Heart right ventricle (tissue), 16 donors: ENCODE results near the gene CCS. TPM values are rescaled to one million over a fixed set of nuclear protein-coding genes. Genes with fewer than 3 reads are reported as not detected.

Source experiments
- ATAC-seq, 8 donors: fragments of 200-7000 bp; cut with Tn5 transposase; one replicate each; pipeline ENCODE4 v1.9.1; 2020; ENCODE audit warnings: mild to moderate bottlenecking in 8 of 8, moderate library complexity in 8 of 8, moderate number of reproducible peaks in 1 of 8
- DNase-seq, 2 donors: peaks; one replicate each; pipeline ENCODE4 v3.0.0-alpha.2; 2020
- H3K27ac ChIP-seq, 10 donors: fragments of 200-600 bp; sonication (generic) in 2 of 10; one replicate each; pipeline versions ENCODE4 v1.5.0 to v1.8.0; 2020 to 2022; ENCODE audit warnings: mild to moderate bottlenecking in 3 of 10
- H3K27me3 ChIP-seq, 7 donors: fragments of 200-600 bp; one replicate each; pipeline ENCODE4 v1.8.0; 2021 to 2022; ENCODE audit warnings: mild to moderate bottlenecking in 2 of 7
- H3K36me3 ChIP-seq, 9 donors: fragments of 200-600 bp; sonication (generic) in 1 of 9; one replicate each; pipeline versions ENCODE4 v1.5.0 to v1.8.0; 2020 to 2022; ENCODE audit warnings: mild to moderate bottlenecking in 2 of 9
- H3K4me1 ChIP-seq, 9 donors: fragments of 200-600 bp; sonication (generic) in 1 of 9; one replicate each; pipeline versions ENCODE4 v1.5.0 to v1.8.0; 2020 to 2022; ENCODE audit warnings: mild to moderate bottlenecking in 4 of 9
- H3K4me3 ChIP-seq, 10 donors: fragments of 200-600 bp; sonication (generic) in 2 of 10; one replicate each; pipeline versions ENCODE4 v1.5.0 to v1.8.0; 2020 to 2022; ENCODE audit warnings: mild to moderate bottlenecking in 7 of 10, moderate library complexity in 2 of 10
- H3K9me3 ChIP-seq, 11 donors: fragments of 200-600 bp in 10 of 11; sonication (generic) in 2 of 11; one replicate each; pipeline versions ENCODE4 v1.5.0 to v1.8.0; 2013 to 2022; ENCODE audit warnings: mild to moderate bottlenecking in 2 of 11, control low read depth in 1 of 11, moderate library complexity in 1 of 11
- CTCF ChIP-seq, 9 donors: fragments of 200-600 bp; sonication (generic) in 2 of 9; IDR thresholded peaks; one replicate each; pipeline versions ENCODE4 v1.5.0 to v1.8.0; 2021 to 2022; ENCODE audit warnings: antibody characterized with exemption in 9 of 9, mild to moderate bottlenecking in 5 of 9, moderate library complexity in 1 of 9
- WGBS, 2 donors: extraction: QIAGEN DNeasy Blood & Tissue Kit; methylation state at CpG; one replicate each; pipeline ENCODE4 v1.1.7; 2013; ENCODE audit warnings: inconsistent platforms in 1 of 2; 5-methylcytosine and 5-hydroxymethylcytosine counted together
- intact Hi-C, 10 donors: fragments of 100-400 bp; cut with DNase I; formaldehyde crosslinking; loops; one replicate each; pipeline versions ENCODE4 v1.11.1 to v1.14.2; 2022
- polyA plus RNA-seq, 2 donors: library from polyadenylated mRNA; stranded (reverse); fragments of 200-250 nt; gene quantifications; one replicate each; pipeline ENCODE4 v1.2.3, GENCODE V29; 2013
- total RNA-seq, 10 donors: library from RNA; stranded (reverse); fragmentation: NEBNext Ultra II Directional in 3 of 10; extraction: Animal tissue kit (Norgen Biotek cat#: 25700) in 3 of 10; gene quantifications; one replicate each; pipeline versions ENCODE4 v1.2.1 to v1.2.4, GENCODE V29; 2021 to 2023
- donor health status: Arrhythmogenic right ventricular cardiomyopathy.
- donor health status: ischemic (EF 13 %, LVEDD 7.1; RV severe dilation, severe dysfunction).
- donor health status: healthy with polysubstance abuse.
- donor health status: DM: no; HTN: yes; CAD: no.
- donor health status: DM: no; HTN: no; CAD: no.
- donor health status: ischemic (EF 25% LVEDD 6.9; RV normal size, moderate dysfunction).
- donor health status: ischemic (EF 25% LVEDD 5.7; RV mildly dilated, moderate dysfunction).
- donor health status: healthy.
- donor health status: DM: yes; HTN: yes; CAD: no.
- donor health status: Ischemic cardiomyopathy.
- donor health status: ischemic (EF 35%, LVEDD 5.7; RV mildly dilated, moderate dysfunction).
- donor health status: nonischemic (EF 11% LVEDD 7.7; RV severe dilation, severe dysfunction).
- donor health status: DM: yes; HTN: yes; CAD: no.
- donor health status: PGD.
- donor health status: ischemic (EF 29% LVEDD 5.4; RV normal size, mild dysfunction).
- donor health status: nonischemic (EF 23%, LVEDD 6.1; RV moderate dilation, normal function).

Gene CCS
- total and polyA plus RNA-seq, 12 donors, result 15.9 to 73.6 (median 21.0) TPM

GRCh38 chr11:66646828-66647227 lies 53.8 kb downstream of the CCS start:
- TF ChIP-seq CTCF (IDR thresholded peaks at IDR 0.05), result no peak
- intact Hi-C loops, result no loop called here
- Histone ChIP-seq H3K4me3 (no peak overlapping the region), H3K36me3 (peaks cover 0 to 100% (median 32%) of the 10 kb centered on the region in 9 donors), H3K27me3 (no peaks in the 10 kb centered on the region), H3K4me1 (peaks cover 19 to 63% (median 52%) of the 10 kb centered on the region in 9 donors), H3K9me3 (no peaks in the 10 kb centered on the region), H3K27ac (no peak overlapping the region)
- ATAC-seq (no peak), DNase-seq (no peak)
- WGBS, 2 donors, result 70 to 77% methylated on average over 4 of the region's 4 CpGs

- DNase-seq (no peak), ATAC-seq (no peak)
- intact Hi-C loops, result no loop called here
- 96% methylated on average over 5 of the region's 5 CpGs for WGBS, 2 donors
- TF ChIP-seq CTCF (IDR thresholded peaks at IDR 0.05), result no peak
- H3K27ac ChIP-seq, result no peak overlapping the region
- peaks cover 0 to 100% (median 19%) of the 10 kb centered on the region in 9 donors for H3K36me3 ChIP-seq
- H3K4me1 ChIP-seq, result peaks cover 6 to 32% (median 21%) of the 10 kb centered on the region in 9 donors
- H3K27me3 ChIP-seq, result no peaks in the 10 kb centered on the region
- H3K9me3 ChIP-seq, result no peaks in the 10 kb centered on the region
- H3K4me3 ChIP-seq, result no peak overlapping the region
These were observed 56.9 kb downstream of the CCS start for GRCh38 chr11:66649903-66650302.

- H3K9me3 ChIP-seq, result no peaks in the 10 kb centered on the region
- no peak for ATAC-seq
- TF ChIP-seq CTCF (IDR thresholded peaks at IDR 0.05), result no peak
- H3K36me3 ChIP-seq, result peaks cover 0 to 96% (median 18%) of the 10 kb centered on the region in 9 donors
- WGBS, 2 donors, result 95 to 98% methylated on average over 2 of the region's 2 CpGs
- no peak overlapping the region for H3K4me3 ChIP-seq
- H3K4me1 ChIP-seq, result peaks cover 0 to 21% (median 10%) of the 10 kb centered on the region in 9 donors
- intact Hi-C loops, result no loop called here
- no peak overlapping the region for H3K27ac ChIP-seq
- H3K27me3 ChIP-seq, result no peaks in the 10 kb centered on the region
- DNase-seq, result no peak
These were observed 58.0 kb downstream of the CCS start for GRCh38 chr11:66651016-66651415.

GRCh38 chr11:66652651-66653050 lies 59.7 kb downstream of the CCS start:
- DNase-seq (no peak), ATAC-seq (no peak)
- WGBS, 2 donors, result 95 to 96% methylated on average over 7 of the region's 7 CpGs
- no peak for TF ChIP-seq CTCF (IDR thresholded peaks at IDR 0.05)
- no peaks in the 10 kb centered on the region for H3K9me3 ChIP-seq
- H3K27ac ChIP-seq, result no peak overlapping the region
- no peaks in the 10 kb centered on the region for H3K27me3 ChIP-seq
- H3K4me1 ChIP-seq, result peaks cover 0 to 5% (median 0%) of the 10 kb centered on the region in 9 donors
- intact Hi-C loops, result no loop called here
- H3K36me3 ChIP-seq, result peaks cover 0 to 96% (median 6%) of the 10 kb centered on the region in 9 donors
- H3K4me3 ChIP-seq, result no peak overlapping the region
